ENCODE results near the gene TTLL3.

TTLL3 gene

GRCh38 chr3:9806137-9806536 is 3.9 kb upstream of the TTLL3 start:
- DNase-seq (ENCODE audit: low read depth), result no peak
- no peak for TF ChIP-seq MAX (IDR thresholded peaks at IDR 0.05; ENCODE audit: low read depth, low read length)
- TF ChIP-seq CTCF (IDR thresholded peaks at IDR 0.05; ENCODE audit: low read depth, low read length), result no peak
- TF ChIP-seq POLR2A (IDR thresholded peaks at IDR 0.05; ENCODE audit: extremely low read depth, insufficient read length), result no peak
- TF ChIP-seq MYC (IDR thresholded peaks at IDR 0.05; ENCODE audit: low read depth, low read length), result no peak
- H3K4me3 ChIP-seq (ENCODE audit: low read depth, low read length), result no peak overlapping the region

GRCh38 chr3:9806688-9807589 is 3.1 kb upstream of the TTLL3 start:
- H3K4me3 ChIP-seq (ENCODE audit: low read depth, low read length), result no peak overlapping the region
- DNase-seq (ENCODE audit: low read depth), result no peak
- TF ChIP-seq MAX (IDR thresholded peaks at IDR 0.05; ENCODE audit: low read depth, low read length) (no peak), CTCF (IDR thresholded peaks at IDR 0.05; ENCODE audit: low read depth, low read length) (no peak), MYC (IDR thresholded peaks at IDR 0.05; ENCODE audit: low read depth, low read length) (no peak), POLR2A (IDR thresholded peaks at IDR 0.05; ENCODE audit: extremely low read depth, insufficient read length) (no peak)

- TF ChIP-seq MYC (IDR thresholded peaks at IDR 0.05; ENCODE audit: low read depth, low read length), result no peak
- TF ChIP-seq MAX (IDR thresholded peaks at IDR 0.05; ENCODE audit: low read depth, low read length), result no peak
- TF ChIP-seq CTCF (IDR thresholded peaks at IDR 0.05; ENCODE audit: low read depth, low read length), result no peak
- no peak for TF ChIP-seq POLR2A (IDR thresholded peaks at IDR 0.05; ENCODE audit: extremely low read depth, insufficient read length)
- DNase-seq (ENCODE audit: low read depth), result no peak
- no peak overlapping the region for H3K4me3 ChIP-seq (ENCODE audit: low read depth, low read length)
Observed at GRCh38 chr3:9807981-9808344, 2.1 kb upstream of the TTLL3 start.

- H3K4me3 ChIP-seq (ENCODE audit: low read depth, low read length), result no peak overlapping the region
- DNase-seq (ENCODE audit: low read depth), result peak; percentile 56
- TF ChIP-seq POLR2A (IDR thresholded peaks at IDR 0.05; ENCODE audit: extremely low read depth, insufficient read length) (no peak), MYC (IDR thresholded peaks at IDR 0.05; ENCODE audit: low read depth, low read length) (no peak), CTCF (IDR thresholded peaks at IDR 0.05; ENCODE audit: low read depth, low read length) (peak; percentile 39)
Observed at GRCh38 chr3:9808345-9809037, 1.6 kb upstream of the TTLL3 start.

- no peak overlapping the region for H3K4me3 ChIP-seq (ENCODE audit: low read depth, low read length)
- TF ChIP-seq MYC (IDR thresholded peaks at IDR 0.05; ENCODE audit: low read depth, low read length) (no peak), CTCF (IDR thresholded peaks at IDR 0.05; ENCODE audit: low read depth, low read length) (no peak), MAX (IDR thresholded peaks at IDR 0.05; ENCODE audit: low read depth, low read length) (no peak), POLR2A (IDR thresholded peaks at IDR 0.05; ENCODE audit: extremely low read depth, insufficient read length) (no peak)
- no peak for DNase-seq (ENCODE audit: low read depth)
Observed at GRCh38 chr3:9809239-9809614, 835 bp upstream of the TTLL3 start.

All from NB4 (cell line).